GM19240 (cell line): ENCODE measurements around the gene NTM.

Experiments
- DNase-seq: peaks from one replicate; pipeline ENCODE4 v3.0.0; 2011; ENCODE audit warnings: low spot score; ENCODE audit not compliant: insufficient read length

Gene NTM

GRCh38 chr11:131638889-131639288, 268.5 kb downstream of the NTM start:
- no peak for DNase-seq

GRCh38 chr11:131640320-131640719, 269.9 kb downstream of the NTM start:
- DNase-seq, result no peak

DNA sequence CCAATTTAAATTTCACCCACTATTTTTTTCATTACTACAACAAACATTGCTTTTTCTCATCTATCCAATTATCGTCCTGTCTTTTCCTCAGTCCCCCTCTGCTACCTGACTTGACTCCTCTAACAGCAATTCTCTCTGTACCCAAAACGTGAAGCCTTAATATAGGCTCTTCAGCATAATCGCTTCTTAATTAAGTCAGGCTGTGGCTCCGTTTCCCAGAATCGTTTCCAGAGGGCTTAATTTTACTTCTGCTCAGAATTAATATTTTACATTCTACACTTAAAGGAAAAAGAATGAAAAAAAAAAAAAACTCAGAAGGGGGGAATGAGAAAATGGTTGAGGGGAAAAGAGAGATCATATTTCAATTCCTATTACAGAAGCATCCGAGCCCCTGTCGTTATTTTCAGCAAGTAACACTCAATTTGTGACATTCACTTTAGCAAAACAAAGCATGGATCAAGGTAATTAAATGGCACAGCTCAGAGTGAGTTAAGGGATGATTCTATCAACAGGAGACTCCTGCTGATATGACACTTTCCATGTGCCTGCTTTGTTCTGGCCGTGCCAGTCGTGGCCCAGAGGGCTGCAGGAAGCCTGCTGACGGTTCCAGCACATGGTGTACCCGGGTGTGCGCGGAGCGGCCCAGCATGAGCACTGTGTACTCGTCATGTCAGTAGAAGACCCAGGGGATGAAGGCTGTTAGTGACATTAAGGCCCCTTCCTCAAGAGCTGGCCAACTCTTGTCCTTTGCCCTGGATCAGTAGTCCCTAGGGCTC, 272.5 kb downstream of the NTM start:
- DNase-seq, result no peak

GRCh38 chr11:131644204-131644795, 273.9 kb downstream of the NTM start:
- DNase-seq, result no peak

- DNase-seq, result no peak
Measured at GRCh38 chr11:131645237-131645636, 274.8 kb downstream of the NTM start.

- no peak for DNase-seq
Measured at GRCh38 chr11:131649856-131650255, 279.4 kb downstream of the NTM start.

DNA sequence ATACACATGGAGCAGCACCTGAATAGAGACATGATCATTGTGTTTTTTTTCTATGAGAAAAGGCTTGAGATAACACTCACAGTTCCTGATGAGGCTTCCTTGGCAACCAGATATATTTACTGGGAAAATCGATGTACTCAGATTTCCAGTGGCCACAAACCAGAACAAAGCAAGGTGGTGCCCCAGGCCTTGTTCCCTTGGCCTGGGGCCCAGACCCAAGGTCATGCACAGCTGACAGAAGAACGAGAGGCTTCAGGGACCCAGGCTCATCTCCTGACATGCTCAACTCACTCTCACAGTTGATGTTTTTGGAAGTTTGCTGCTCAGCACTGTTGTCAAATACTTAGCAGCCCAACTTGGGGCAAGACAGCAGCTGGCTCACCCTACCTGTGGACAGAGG, 281.8 kb downstream of the NTM start:
- no peak for DNase-seq

- DNase-seq, result no peak
Measured at GRCh38 chr11:131653260-131653659, 282.8 kb downstream of the NTM start.

DNA sequence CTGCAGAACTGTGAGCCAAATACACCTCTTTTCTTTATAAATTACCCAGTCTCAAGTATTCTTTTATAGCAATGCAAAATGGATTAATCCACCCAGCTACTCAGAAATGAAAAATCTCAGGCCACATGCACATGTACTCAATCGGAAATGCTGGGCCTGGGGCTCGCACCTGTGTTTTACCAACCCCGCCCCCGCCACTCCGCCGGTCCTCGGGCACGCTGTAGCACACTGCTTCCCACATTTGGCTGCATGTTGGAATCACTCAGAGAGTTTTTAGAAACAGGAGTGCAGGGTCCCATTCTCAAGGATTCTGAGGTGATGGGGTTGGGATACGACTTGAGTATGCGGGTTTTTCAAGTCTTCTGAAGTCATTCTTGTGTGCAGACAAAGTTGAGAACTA, 284.4 kb downstream of the NTM start:
- no peak for DNase-seq

- DNase-seq, result no peak
Measured at GRCh38 chr11:131656179-131656838, 285.9 kb downstream of the NTM start.

- DNase-seq, result no peak
Measured at GRCh38 chr11:131656839-131657211, 286.4 kb downstream of the NTM start.

DNA sequence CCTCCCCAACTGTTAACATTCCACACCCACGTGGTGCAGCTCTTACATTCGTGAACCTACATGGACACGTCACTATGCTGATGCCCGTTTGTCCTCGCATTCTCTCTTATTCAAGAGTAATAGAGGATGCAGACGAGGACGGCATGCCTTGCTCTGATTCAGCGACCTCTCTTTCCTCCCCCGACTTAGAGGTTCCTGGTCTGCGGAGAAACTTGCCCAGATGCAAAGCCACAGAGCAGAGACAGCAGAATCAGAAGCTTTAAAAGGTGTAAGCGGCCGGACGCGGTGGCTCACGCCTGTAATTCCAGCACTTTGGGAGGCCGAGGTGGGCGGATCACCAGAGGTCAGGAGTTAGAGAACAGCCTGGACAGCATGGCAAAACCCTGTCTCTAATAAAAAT, 288.0 kb downstream of the NTM start:
- DNase-seq, result no peak

DNA sequence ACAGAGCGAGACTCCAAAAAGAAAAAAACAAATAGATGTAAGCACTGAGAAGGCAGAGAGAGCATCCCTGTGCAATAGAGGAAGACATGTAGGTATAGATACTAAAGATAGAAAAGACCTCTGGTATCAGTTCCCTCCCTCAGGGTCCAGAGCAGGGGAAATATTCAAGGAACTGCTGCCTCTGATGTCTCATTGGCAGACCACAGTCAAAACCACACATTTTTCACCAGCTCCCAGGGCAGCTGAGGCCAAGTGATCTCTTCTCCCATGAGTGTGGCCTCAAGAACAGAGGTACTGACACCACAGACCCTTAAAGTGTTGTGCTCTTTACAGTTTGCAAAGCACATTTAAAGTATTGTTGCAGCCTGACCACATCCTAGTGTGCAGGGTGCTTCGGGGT, 288.5 kb downstream of the NTM start:
- no peak for DNase-seq

GRCh38 chr11:131659931-131660330, 289.5 kb downstream of the NTM start:
- DNase-seq, result no peak

GRCh38 chr11:131661132-131661531, 290.7 kb downstream of the NTM start:
- DNase-seq, result no peak

- no peak for DNase-seq
Measured at GRCh38 chr11:131662317-131662972, 292.0 kb downstream of the NTM start.

GRCh38 chr11:131662993-131663392, 292.6 kb downstream of the NTM start:
- DNase-seq, result no peak

DNA sequence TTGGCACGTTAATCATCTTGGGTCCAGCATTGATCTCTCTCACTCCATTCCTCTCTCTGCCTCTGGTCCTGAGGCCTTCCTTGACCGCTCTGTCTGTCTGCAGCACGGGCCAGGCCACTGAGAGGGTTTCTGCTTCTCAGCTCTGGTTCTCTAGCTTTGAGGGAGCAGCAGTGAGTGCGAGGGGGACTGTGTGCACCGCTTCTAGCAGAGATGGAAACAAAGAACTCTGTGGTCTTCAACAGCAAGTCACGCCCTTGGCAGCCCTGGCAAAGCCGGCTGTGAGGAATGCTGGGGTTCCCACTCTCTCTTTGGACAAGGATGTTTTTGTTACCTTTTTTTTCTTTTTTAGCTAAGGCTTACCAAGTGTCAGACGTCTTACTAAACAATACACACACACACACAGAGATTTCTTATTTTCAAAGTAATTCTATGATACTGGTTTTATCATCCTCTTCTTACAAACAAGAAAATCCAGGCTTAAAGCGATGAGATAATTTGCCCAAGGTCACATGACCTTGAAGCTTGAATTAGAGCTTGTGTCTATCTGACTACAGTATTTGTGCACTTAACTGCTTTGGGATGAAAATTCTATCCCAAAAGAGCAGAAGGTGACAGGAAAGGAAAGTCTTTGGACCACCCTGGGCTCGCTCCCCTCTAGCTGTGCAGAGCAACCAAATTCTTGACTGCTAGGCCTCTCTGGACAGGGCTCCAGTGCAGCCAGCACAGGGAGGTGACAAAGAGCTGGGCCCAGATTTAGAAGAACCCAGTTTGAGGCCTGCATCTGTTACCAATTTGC, 293.2 kb downstream of the NTM start:
- no peak for DNase-seq

GRCh38 chr11:131664293-131664692, 293.9 kb downstream of the NTM start:
- no peak for DNase-seq

DNA sequence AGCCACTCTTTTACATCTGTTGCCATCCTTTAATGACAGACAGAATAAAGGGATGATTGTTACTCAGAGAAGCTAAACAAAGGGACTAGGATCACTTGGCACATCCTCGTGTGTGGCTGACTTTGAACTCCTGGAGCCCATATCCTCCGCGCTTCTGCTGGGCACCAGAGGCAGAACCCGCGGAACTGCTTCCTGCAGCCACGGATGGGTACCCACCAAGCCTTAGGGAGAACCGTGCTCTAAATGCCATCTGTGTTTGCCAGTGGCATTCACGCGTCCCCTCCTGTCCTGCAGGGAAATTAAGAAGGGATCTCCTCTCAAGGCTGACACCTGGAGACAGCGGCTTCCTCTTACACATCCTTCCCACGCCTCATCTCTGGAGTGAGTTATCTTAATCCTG, 294.4 kb downstream of the NTM start:
- no peak for DNase-seq

DNA sequence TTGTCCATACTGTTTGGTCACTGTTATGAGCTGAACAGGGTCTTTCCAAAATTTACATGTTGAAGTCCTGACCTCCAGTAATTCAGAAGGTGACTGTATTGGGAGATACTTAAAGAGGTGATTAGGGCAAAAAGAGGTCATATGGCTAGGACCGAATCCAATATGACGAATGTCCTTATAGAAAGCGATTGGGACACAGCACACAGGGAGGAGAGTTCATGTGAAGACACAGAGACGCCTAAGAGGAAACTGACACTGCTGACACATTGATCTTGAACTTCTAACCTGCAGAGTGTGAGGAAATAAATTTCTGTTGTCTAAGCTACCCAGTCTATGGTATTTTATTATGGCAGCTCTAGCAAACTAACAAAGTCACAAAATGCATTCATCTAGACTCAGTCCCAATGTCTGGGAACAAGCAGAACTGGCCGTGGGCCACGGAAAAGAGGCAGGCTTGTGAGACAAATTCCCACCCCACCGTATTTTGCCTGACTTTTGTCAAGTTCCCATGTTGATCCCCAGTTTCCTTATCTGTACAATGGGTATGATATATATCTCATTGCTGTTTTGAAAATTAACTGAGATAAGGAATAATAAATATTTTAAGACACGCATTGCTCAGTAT, 295.0 kb downstream of the NTM start:
- DNase-seq, result no peak
